ENCODE measurements around the gene SPDEF.

The SPDEF gene

DNA sequence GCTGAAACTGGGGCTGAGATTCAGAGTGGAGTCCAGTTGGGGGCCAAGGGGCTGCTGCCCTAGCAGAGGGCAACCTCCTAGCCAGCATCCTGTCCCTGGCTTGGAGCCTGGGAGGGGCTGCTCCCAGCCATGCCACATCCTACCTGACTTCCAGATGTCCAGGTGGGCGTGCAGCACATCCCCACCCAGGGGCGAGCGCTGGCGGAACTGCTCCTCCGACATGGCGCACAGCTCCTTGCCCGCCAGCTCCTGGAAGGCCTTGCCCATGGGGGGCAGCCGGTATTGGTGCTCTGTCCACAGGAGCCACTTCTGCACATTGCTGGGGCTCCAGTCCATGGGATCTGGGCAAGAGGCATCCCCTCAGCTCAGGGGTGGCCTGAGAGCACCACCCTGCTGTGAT lies 15.3 kb downstream of the SPDEF start:
- DNase-seq, result no peak

DNA sequence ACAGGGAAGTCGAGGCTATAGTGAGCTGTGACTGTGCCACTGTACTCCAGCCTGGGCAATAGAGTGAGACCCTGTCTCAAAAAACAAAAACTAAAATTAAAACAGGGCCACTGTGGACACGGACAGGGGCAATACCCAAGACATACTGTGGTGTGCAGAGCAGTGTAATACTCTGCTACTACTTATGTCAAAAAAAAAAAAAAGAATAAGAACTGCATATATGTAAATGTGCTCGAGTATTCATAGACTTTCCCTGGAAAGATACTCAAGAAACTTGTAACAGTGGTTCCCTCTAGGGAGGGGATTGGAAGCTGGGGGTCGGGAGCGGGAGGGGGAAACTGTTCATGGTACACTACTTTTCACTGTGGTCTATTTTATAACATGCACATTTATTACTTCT lies 15.9 kb downstream of the SPDEF start:
- DNase-seq, result no peak

DNA sequence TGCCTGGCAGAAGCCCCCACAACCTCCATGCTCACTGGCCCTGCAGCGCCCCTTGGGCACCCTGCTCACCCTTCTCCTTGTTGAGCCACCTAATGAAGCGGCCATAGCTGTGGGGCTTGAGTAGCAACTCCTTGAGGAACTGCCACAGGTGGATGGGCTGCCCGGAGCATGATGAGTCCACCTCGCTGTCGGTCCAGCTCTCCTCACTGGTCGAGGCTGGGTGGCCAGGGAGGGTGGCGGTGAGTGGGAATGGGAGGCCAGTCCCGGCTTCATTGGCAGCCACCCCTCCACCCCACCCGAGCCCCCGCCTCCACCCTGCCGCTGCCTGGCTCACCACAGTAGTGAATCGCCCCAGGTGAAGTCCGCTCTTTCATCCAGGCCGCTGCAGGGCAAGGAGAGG lies 16.9 kb downstream of the SPDEF start:
- DNase-seq, result no peak

DNA sequence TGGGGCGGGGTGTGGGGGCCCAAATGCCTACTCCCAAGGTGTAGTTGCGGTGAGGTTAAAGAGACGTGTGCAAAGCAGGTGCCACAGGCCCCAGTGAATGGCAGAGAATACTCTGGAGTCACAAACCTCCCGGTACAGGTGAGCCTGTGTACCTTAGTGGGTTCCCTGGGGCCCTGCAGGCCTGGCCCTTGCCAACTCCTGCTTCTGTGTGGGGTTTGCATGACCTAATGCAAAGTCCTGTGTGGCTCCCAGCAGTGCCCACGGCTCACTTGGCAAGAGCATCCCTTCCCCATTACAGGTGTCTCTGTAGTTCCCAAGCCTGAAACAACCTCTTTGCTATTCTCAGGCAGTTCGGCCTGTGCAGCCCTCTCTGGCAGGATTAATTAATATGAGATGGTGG lies 17.5 kb downstream of the SPDEF start:
- DNase-seq, result no peak

DNA sequence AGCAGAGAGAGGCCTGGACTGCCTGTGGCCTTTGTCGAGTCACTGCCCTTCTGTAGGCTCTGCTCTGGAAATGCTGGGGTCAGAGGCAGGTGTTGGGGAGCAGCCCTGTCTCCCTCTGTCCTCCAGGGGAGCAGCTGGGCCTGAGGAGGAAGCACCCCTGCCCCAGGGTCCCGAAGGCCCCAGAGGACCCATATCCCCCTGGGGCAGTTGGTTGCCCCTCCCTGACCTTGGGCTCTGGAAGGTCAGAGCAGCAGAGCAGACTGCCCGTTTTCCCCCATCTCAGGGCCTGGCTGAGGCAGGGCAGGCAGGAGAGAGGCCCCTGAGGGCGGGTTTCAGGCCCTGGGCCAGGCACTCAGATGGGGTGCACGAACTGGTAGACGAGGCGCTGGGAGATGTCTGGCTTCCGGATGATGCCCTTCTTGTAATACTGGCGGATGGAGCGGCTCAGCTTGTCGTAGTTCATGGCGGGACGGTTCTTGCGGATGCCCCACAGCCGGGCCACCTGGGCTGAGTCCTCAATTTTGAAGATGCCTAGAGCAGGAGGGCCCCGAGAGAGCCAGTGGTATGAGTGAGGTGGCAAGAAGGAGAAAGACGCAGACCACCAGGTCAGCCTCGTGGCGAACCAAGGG lies 18.1 kb downstream of the SPDEF start:
- no peak for DNase-seq

DNA sequence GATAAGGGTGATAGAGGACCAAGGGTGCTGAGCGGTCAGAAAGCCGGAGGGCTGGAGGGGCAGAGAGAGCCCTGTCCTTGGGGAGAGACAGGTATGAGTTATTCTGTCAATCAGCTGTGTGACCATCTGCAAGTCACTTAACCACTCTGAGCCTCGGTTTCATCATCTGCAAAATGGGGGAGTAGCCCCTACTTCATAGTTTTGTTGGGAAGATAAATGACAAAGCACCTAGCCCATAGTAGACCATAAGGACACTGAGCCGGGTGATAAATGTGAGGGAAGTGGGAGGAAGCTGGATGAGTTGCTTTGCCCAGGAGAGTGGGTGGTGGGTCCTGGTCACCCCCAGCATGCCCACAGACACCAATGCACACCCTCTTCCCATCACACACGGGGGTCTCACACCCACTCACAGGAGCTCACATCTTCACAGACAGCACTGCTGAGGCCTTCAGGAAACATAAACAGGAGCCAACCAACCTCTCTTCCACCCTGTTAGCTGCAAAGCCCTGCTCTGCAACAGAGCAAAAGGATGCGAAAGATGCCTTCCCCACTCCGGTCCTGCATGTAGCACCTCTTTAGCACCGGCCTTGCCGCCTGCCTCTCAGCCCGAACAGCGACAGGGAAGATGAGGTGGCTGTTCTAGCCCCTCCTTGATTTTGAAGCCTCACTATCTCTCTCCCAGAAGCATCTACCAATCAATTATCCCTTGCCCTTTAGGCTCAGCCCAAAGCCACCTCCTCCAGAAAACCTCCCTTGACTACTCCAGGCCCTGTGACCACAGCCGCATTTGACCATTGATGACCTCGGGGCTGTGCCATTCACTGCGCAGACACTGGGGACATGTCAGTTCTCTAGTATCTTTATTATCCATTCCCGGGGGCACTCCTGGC lies 18.9 kb downstream of the SPDEF start:
- no peak for DNase-seq

DNA sequence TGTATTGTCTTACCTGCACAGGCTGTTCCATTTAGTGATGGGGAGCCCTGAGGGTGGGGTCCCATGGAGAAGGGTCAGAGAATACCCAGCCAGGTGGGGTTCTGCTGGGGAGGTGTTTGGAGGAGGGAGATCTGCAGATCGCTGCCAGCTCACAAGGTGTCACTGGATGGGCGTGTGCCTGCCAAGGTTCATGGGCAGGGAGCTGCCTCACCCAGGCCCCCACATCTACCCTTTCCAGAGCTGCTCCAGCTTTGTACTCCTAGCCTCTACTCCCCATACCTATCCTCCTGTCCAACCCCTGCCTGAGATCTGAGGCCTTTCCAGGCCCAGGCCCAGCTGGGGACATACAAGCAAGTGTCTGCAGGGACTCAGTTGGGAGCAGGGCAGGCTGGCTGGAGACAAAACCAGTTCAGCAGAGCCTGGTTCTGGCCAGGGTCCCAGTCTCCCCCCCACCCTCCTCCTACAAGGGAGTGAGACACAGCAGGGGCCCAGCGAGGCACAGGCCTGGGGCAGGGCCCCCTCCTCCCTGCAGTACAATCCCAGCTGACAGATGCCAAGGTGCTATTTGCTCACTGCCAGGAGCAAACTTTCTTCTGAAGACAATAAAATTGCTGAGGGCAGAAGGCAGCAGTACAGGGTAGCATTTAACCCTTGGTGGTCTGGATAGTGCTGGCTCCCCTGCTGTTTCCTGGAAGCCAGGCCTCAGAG lies 19.7 kb downstream of the SPDEF start:
- DNase-seq, result no peak

DNA sequence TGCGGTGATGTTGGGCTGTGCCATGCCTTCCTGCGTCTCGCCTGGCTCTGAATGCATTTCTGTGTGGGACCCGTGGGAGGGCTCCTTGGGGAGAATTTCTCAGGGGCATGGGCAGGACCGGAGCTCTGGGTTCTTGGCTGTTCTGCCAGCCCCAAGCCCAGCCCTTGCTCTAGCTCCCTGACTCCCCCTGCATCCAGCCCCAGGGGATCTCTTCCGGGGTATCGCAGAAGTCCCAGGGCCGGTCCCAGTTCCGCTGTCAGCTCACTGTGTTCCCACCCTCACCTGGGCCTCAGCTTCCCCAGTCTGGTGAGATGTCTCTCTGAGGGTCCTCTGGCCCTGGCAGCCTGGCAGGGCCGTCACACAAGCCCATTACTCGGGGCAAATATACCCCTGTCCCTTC lies 20.5 kb downstream of the SPDEF start:
- no peak for DNase-seq

DNA sequence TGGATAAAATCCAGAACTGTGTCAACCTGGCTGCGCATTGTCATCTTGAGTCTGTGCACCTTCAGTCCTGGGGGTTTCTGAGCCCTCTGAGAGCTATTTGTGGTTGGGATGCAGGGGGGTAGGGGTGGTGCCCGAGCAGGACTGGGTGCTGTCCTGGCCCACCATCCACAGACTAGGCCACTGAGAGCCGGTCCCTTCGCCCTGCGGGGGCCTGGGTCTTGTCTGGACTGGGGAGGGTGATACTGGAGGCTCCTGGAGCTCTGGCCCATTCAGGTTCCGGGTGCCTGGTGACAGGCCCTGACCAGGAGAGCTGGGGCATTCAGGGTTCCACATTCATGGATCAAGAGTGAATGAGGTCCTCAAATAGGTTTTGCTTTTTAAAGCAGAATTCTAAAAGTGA lies 20.9 kb downstream of the SPDEF start:
- DNase-seq, result no peak

DNA sequence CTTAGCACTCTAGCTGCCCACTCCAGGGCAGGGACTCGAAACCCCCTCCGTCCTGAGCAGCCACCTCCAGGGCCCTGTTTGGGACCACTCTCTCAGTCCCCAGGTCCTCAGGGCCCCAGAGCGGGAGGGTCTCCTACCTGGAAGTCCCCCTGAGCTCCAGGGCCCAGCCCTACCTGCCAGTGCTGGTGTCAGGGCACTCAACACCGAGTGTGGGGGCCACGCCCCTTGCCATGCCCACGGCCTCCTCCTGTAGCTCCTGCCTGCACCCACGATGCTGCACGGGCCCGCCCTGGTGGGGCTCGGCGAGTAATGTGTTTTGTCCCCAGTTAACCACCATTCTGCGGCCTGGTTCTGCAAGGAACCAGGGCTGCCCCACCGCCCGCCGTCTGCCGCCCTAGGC lies 21.5 kb downstream of the SPDEF start:
- DNase-seq, result no peak

DNA sequence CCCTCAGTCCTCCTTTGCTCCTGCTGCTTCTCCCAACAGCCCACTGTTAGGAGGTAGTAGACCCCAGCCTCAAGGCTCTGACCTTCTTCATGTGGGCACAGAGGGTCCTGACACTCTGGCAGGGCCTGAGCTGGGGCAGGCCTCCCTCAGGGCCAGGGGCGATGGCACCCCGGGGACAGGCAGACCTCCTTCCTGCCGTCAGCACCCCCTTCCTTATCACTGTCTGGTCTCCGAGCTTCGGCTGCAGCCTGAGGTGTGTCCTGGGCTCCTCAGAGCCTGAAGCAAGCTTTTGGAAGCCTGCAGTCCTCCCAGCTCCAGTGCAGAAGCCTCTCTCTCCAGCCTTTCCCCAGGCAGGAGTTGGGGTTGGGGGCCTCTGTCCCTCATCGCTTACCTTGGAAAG lies 22.0 kb downstream of the SPDEF start:
- DNase-seq, result no peak

DNA sequence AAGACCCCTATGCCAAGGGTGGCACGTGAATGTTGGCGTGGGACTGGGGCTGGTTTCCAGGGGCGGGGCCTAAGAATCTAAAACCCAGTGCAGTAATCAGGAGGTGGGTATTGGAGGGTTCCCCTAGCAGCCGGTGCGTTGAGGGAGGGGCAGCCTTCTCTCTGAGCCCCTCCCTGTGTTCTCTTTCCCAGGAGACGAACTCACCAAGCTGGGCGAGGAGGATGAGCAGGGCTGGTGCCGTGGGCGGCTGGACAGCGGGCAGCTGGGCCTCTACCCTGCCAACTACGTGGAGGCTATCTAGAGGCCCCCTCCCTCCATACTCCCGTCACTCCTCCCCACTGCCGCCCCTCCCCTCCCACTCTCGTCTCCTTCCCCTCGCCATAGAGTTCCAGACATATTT lies 23.9 kb downstream of the SPDEF start:
- DNase-seq, result no peak

DNA sequence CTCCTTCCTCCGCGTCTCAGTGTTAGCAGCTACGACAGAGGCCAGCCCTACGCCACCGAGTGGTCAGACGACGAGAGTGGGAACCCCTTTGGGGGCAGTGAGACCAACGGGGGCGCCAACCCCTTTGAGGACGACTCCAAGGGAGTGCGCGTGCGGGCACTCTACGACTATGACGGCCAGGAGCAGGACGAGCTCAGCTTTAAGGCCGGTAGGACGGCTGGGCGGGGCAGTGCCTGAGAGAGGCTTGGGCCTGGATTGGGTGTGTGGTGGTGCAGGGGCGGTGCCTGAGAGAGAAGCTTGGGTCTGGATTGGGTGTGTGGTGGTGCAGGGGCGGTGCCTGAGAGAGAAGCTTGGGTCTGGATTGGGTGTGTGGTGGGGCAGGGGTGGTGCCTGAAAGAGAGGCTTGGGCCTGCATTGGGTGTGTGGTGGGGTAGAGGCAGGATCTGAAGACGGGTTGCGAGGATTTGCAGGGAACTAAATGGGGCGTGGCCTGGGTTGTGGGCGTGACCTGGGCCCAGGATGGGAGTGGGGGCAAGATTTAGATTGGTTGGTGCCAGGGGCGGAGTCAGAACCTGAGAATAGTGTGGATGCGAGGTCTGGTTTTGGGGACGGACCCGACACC lies 24.4 kb downstream of the SPDEF start:
- DNase-seq, result no peak

DNA sequence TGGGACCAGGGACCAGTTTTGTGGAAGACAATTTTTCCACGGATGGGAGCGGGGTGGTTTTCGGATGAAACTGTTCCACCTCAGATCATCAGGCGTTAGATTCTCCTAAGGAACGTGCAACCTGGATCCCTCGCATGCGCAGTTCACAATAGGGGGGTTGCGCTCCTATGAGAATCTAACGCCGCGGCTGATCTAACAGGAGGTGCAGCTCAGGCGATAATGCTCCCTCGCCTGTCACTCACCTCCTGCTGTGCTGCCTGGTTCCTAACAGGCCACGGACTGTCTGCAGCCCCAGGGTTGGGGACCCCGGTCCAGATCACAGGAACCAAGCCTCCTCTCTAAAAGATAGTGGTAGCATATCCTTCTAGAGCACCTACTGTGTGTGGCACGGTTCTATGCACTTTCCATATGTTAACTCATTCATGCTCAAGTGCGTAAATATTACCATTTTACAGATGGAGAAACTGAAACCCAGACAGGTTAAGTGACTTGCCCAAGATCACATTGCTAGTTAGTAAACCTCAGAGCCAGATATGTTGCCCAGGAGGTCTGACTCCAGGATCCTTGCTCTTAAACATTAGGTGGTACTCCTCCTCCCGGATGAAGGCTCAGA lies 25.3 kb downstream of the SPDEF start:
- DNase-seq, result no peak

DNA sequence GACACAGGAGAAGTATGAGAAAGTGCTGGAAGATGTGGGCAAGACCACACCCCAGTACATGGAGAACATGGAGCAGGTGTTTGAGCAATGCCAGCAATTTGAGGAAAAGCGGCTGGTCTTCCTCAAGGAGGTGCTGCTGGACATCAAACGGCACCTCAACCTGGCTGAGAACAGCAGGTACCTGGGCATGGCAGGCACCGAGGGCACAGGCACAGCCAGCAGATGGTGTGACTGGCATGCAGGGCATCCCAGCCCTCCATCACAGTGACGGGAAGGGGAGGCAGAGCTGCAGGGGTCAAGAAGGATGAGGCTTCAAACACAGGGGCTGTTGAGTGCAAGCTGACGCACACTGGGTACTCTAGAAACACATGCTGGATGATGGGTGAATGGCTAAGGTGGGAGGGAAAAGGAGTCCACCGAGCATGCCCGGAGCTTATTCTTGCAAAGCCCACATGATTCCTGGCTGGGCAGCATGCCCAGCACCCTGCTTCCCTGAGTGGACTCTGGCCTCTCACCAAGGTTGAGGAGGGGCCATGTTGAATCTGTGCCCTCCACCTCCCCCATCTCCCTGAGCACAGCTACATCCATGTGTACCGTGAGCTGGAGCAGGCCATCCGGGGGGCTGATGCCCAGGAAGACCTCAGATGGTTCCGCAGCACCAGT lies 26.3 kb downstream of the SPDEF start:
- DNase-seq, result no peak

DNA sequence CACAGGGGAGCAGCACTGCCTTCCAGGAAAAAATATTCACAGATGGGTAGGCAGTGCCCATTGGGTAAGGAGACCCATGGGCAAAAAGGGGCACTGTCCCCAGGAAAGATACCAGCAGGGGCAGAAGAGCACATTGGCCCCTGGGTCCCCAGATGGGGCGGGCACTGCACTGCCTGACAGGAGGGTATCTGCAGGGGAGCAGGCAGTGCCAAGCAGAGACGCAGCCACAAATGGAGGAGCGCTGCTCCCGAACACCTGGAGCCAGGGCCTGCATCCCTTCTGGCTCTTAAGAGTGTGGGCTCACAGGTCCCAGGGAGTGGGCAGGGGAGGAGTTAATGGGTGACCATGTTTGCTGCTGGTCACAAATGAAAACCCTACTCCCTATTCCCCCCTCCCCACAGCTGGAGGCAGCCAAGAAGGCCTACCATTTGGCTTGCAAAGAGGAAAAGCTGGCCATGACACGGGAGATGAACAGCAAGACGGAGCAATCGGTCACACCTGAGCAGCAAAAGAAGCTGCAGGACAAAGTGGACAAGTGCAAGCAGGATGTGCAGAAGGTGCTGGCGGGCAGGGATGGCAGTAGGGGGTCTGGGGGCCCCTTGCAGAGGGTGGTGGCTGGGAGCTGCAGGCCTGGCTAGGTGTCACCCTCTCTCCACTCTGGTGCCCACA lies 27.0 kb downstream of the SPDEF start:
- no peak for DNase-seq

DNA sequence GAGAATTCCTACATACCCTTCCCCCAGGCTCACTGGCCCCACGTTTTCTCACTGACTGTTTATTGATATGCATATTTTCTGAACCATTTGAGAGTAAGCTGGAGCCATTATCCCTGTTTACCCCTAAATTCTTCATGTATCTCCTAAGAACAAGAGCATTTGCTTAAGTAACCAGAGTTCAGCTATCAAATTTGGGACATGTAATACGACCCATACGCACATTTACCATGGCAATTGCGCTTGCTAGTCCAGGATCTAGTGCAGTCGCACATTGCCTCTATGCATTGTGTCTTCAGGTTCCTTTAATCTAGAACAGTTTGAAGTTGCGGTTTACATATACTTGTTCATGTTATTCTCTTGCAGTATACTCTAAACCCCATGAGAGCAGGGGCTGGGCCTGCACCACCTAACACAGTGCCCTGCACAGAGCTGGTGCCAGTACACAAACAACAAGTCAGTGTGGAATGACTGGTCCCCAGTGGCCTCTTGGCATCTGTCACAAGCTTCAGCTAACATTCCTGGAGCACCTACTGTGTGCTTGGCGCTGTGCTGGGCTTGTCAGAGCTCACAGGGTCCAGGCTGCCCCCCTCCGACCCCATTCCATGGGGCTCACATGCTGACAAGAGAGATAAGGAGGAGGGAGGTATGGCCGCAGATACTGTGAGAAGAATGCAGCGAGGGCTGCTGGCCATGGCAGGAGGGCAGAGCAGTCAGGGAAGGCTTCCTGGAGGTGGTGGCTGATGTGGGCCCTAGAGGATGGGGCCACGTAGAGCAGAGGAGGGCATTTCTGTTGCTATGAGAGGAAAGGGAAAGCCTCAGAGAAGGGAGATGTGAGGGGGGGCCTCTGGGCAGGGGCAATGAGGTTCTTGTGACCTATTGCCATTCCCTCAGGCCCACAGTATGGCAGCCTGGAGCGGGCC lies 28.1 kb downstream of the SPDEF start:
- DNase-seq, result no peak

DNA sequence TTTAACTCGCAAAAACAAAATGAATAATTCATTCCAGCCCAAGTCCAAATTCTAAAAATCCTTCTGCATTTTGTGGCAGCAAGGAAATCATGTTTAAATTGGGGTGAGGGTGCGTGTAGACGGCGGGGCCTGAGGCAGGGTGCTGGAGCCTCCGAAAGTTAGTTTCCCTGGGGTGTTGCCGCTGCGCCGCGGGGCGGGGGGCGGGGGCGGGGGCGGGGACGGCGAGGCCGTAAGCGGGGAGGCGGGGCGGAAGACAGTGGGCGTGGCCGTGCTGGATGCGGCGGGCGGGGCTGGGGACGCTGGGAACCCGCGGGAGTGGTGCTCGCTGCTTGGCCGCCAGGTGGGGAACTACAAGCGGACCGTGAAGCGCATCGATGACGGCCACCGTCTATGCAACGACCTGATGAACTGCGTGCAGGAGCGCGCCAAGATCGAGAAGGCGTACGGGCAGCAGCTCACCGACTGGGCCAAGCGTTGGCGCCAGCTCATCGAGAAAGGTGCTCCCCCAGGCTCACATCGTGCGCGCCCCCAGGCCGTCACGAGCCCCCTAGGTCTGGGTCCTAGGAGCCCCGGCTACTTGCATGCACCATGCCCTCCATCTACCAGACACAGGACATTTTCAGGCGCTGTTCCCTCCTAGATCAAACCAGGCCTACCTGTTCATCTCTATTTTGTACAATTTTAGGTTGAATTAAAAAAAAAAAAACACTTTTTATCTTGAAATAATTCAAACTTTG lies 29.0 kb downstream of the SPDEF start:
- peak; percentile 2 for DNase-seq

DNA sequence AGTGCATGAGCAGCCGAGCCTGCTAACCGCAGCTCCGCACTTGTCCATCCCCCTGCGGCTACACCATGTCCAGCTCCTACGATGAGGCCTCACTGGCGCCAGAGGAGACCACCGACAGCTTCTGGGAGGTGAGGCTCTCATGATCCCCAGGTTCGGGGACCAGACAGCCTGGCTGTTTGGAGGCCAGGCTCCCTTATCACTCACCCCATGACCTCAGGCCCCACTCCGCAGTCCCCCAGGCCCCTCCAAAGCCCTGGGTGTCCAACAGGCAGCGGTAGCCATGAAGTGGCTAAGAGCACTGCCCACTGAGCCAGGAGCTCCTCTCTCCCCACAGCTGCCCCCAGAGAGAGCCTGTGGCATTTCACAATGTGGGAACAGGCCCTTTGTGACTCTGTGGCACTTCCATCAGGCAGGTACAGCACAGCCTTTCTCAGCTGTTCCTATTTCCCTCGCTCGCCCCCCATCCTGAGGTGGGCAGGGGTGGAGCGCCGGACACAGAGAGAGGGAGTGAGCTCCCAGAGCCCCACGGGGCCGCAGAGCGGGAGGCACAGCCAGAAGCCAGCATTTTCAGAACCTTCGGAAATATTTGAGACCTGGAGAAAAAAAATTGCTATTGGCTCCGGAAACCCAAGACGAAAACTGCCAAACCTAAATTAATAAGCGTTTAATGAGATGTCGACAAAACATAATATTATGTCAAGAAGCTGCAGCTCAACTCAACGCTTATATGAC lies 29.7 kb downstream of the SPDEF start:
- DNase-seq, result no peak

All from SIG-M5 (cell line).